Esophagus muscularis mucosa (tissue), 4 donors: ENCODE results near the gene MATK. TPM values are rescaled to one million over a fixed set of nuclear protein-coding genes. Genes with fewer than 3 reads are reported as not detected.

Source experiments
- DNase-seq: peaks from one replicate; pipeline ENCODE4 v3.0.0-alpha.2; 2017; ENCODE audit errors: extremely low spot score
- H3K27ac ChIP-seq, 4 donors: fragments of 200-600 bp; sonication (generic); replicated peaks in 1 of 4; 1 replicate in 3 of 4; 2 replicates in 1 of 4; pipeline ENCODE4 v1.5.1; 2016 to 2019; ENCODE audit warnings: mild to moderate bottlenecking in 1 of 4
- H3K27me3 ChIP-seq, 4 donors: fragments of 200-600 bp; sonication (generic); one replicate each; pipeline versions ENCODE4 v1.5.1 to v1.6.0; 2016 to 2019
- H3K36me3 ChIP-seq, 4 donors: fragments of 200-600 bp; sonication (generic); one replicate each; pipeline ENCODE4 v1.5.1; 2016 to 2019
- H3K4me1 ChIP-seq, 4 donors: fragments of 200-600 bp; sonication (generic); one replicate each; pipeline ENCODE4 v1.5.1; 2016 to 2019
- H3K4me3 ChIP-seq, 4 donors: fragments of 200-600 bp; sonication (generic); 1 replicate in 2 of 4; 2 replicates in 2 of 4; pipeline ENCODE4 v1.5.1; 2016 to 2019; ENCODE audit warnings: mild to moderate bottlenecking in 4 of 4, moderate library complexity in 1 of 4
- H3K9me3 ChIP-seq, 4 donors: fragments of 200-600 bp; sonication (generic); 1 replicate in 3 of 4; 2 replicates in 1 of 4; pipeline ENCODE4 v1.5.1; 2016 to 2019
- CTCF ChIP-seq, 3 experiments: fragments of 200-600 bp in 2 of 3; fragments of 450-650 bp in 1 of 3; sonication (generic) in 2 of 3; IDR thresholded peaks; one replicate each; pipeline ENCODE4 v1.5.1; 2017 to 2019; ENCODE audit warnings: antibody characterized with exemption in 3 of 3, mild to moderate bottlenecking in 2 of 3, moderate library complexity in 1 of 3
- EP300 ChIP-seq: sonication (generic); formaldehyde crosslinking; IDR thresholded peaks from one replicate; pipeline ENCODE4 v1.6.1; 2017; ENCODE audit warnings: antibody characterized with exemption
- POLR2A ChIP-seq: fragments of 450-650 bp; IDR thresholded peaks from one replicate; pipeline ENCODE4 v1.6.1; 2017; ENCODE audit warnings: antibody characterized with exemption, moderate library complexity, mild to moderate bottlenecking, low read depth
- POLR2AphosphoS5 ChIP-seq, 2 donors: sonication (generic); formaldehyde crosslinking; IDR thresholded peaks; one replicate each; pipeline ENCODE4 v1.6.1; 2017; ENCODE audit warnings: antibody characterized with exemption in 2 of 2
- WGBS: methylation state at CpG from one replicate; pipeline ENCODE4 v1.1.5; 2018; 5-methylcytosine and 5-hydroxymethylcytosine counted together
- intact Hi-C: fragments of 100-400 bp; cut with DNase I; formaldehyde crosslinking; loops from one replicate; pipeline ENCODE4 v1.15.1; 2023
- total RNA-seq, 4 donors: library from RNA; depleted of rRNA; stranded (reverse); fragments of >200 nt; gene quantifications; one replicate each; pipeline versions ENCODE4 v1.1.0 to v1.2.1, GENCODE V29; 2016

Gene MATK
- total RNA-seq, 4 donors from 2014 or later: 0.13 to 2.9 (median 1.8) TPM

GRCh38 chr19:3773814-3774515 lies 12.2 kb downstream of the MATK start:
- Histone ChIP-seq H3K4me3 (no peak overlapping the region), H3K27ac (no peak overlapping the region), H3K27me3 (peaks cover 0 to 26% (median 0%) of the 10 kb centered on the region in 4 donors), H3K9me3 (no peaks in the 10 kb centered on the region), H3K4me1 (peaks cover 0 to 7% (median 0%) of the 10 kb centered on the region in 4 donors), H3K36me3 (peaks cover 0 to 11% (median 6%) of the 10 kb centered on the region in 4 donors)
- intact Hi-C loops: no loop called here
- DNase-seq: no peak
- TF ChIP-seq POLR2A: no peak
- no peak for TF ChIP-seq POLR2AphosphoS5 (IDR thresholded peaks at IDR 0.05)
- no peak for TF ChIP-seq CTCF (IDR thresholded peaks at IDR 0.05)
- no peak for TF ChIP-seq EP300
- WGBS: 88% methylated on average over 12 of the region's 12 CpGs

GRCh38 chr19:3771906-3772455 lies 14.2 kb downstream of the MATK start, which contains the start of gene RAX2:
TSS of gene RAX2 (minus strand) at chr19:3772228. CDS start at chr19:3771742, 486 bp downstream.
- 53% methylated on average over 14 of the region's 23 CpGs for WGBS
- intact Hi-C loops: no loop called here
- H3K9me3 ChIP-seq: no peaks in the 10 kb centered on the region
- H3K4me3 ChIP-seq: no peak within 1 kb of the TSS
- no peak for DNase-seq
- H3K36me3 ChIP-seq: peaks cover 12 to 31% (median 25%) of the 10 kb centered on the region in 4 donors
- H3K27ac ChIP-seq: no peak within 1 kb of the TSS
- H3K4me1 ChIP-seq: peaks cover 0 to 7% (median 0%) of the 10 kb centered on the region in 4 donors
- TF ChIP-seq EP300 (no peak), POLR2AphosphoS5 (IDR thresholded peaks at IDR 0.05) (no peak), CTCF (IDR thresholded peaks at IDR 0.05) (no peak), POLR2A (no peak)
- peaks cover 0 to 18% (median 0%) of the 10 kb centered on the region in 4 donors for H3K27me3 ChIP-seq

- no peak for DNase-seq
- peaks cover 0 to 7% (median 0%) of the 10 kb centered on the region in 4 donors for H3K4me1 ChIP-seq
- 73% methylated on average over 19 of the region's 35 CpGs for WGBS
- H3K36me3 ChIP-seq: peaks cover 19 to 38% (median 32%) of the 10 kb centered on the region in 4 donors
- no peaks in the 10 kb centered on the region for H3K9me3 ChIP-seq
- peaks cover 0 to 18% (median 0%) of the 10 kb centered on the region in 4 donors for H3K27me3 ChIP-seq
- intact Hi-C loops: no loop called here
- TF ChIP-seq EP300: no peak
- no peak for TF ChIP-seq POLR2A
- no peak for TF ChIP-seq POLR2AphosphoS5 (IDR thresholded peaks at IDR 0.05)
- TF ChIP-seq CTCF (IDR thresholded peaks at IDR 0.05): no peak
- H3K27ac ChIP-seq: no peak overlapping the region
- no peak overlapping the region for H3K4me3 ChIP-seq
Measured at GRCh38 chr19:3771000-3771905, 14.9 kb downstream of the MATK start.

- peaks cover 0 to 7% (median 0%) of the 10 kb centered on the region in 4 donors for H3K4me1 ChIP-seq
- H3K27ac ChIP-seq: no peak overlapping the region
Measured at GRCh38 chr19:3770136-3770999, 15.8 kb downstream of the MATK start.

More at GRCh38 chr19:3770136-3770999, 15.8 kb downstream of the MATK start:
- 80% methylated on average over 19 of the region's 53 CpGs for WGBS
- H3K9me3 ChIP-seq: no peaks in the 10 kb centered on the region
- H3K36me3 ChIP-seq: peaks cover 28 to 47% (median 41%) of the 10 kb centered on the region in 4 donors
- intact Hi-C loops: no loop called here
- no peak for DNase-seq
- TF ChIP-seq CTCF (IDR thresholded peaks at IDR 0.05) (no peak), POLR2A (no peak), POLR2AphosphoS5 (IDR thresholded peaks at IDR 0.05) (no peak), EP300 (no peak)
- peaks cover 0 to 18% (median 0%) of the 10 kb centered on the region in 4 donors for H3K27me3 ChIP-seq
- no peak overlapping the region for H3K4me3 ChIP-seq
